PC-9 (cell line): Measurements from ENCODE around the gene PCDHB5. TPM values are rescaled to one million over a fixed set of nuclear protein-coding genes. Genes with fewer than 3 reads are reported as not detected.
"Not testable (repeated sequence)": the region's sequence is repeated elsewhere in the genome, so short reads cannot be mapped to it uniquely, and the experiment has no call there.

ENCODE experiments used
- BruUV-seq: library from RNA; stranded (reverse); fragments of 400-500 nt; replicated peaks from 2 replicates; lab custom pipeline; 2021; lab: Mats Ljungman, UMichigan
- CTCF ChIA-PET: fragments of 300-600 bp; sonication (Branson Sonifier 250); formaldehyde crosslinking; loops from one replicate; lab custom pipeline; 2022; ENCODE audit warnings: antibody characterized with exemption; lab: Charles Lee
- POLR2A ChIA-PET: fragments of 300-600 bp; sonication (Branson Sonifier 250); formaldehyde crosslinking; loops from one replicate; lab custom pipeline; 2022; ENCODE audit warnings: antibody characterized with exemption; ENCODE audit not compliant: unreplicated experiment; lab: Charles Lee
- DNase-seq, 2 experiments: peaks; one replicate each; pipeline versions ENCODE4 v3.0.0 to v3.0.0-alpha.2; 2015 to 2022; ENCODE audit warnings: mixed read lengths in 1 of 2
- H2AFZ ChIP-seq: fragments of 200-600 bp; sonication (generic); 2 replicates; pipeline ENCODE4 v1.8.1; 2017; ENCODE audit warnings: antibody characterized with exemption
- H3F3A ChIP-seq: fragments of 200-600 bp; sonication (generic); 2 replicates; pipeline ENCODE4 v1.8.1; 2017; ENCODE audit warnings: antibody characterized with exemption, mild to moderate bottlenecking, low read depth; ENCODE audit not compliant: insufficient read depth
- H3K27ac ChIP-seq: fragments of 200-600 bp; sonication (generic); 2 replicates; pipeline ENCODE4 v1.6.1; 2016; ENCODE audit warnings: mixed run types
- H3K27me3 ChIP-seq: fragments of 200-600 bp; sonication (generic); 2 replicates; pipeline ENCODE4 v1.6.1; 2016; ENCODE audit warnings: low read depth, mixed run types; ENCODE audit not compliant: insufficient read depth
- H3K36me3 ChIP-seq: fragments of 200-600 bp; sonication (generic); 2 replicates; pipeline ENCODE4 v1.6.1; 2016; ENCODE audit warnings: low read depth, mixed run types
- H3K4me1 ChIP-seq: fragments of 200-600 bp; sonication (generic); replicated peaks from 2 replicates; pipeline ENCODE4 v1.6.1; 2016; ENCODE audit warnings: mixed run types; ENCODE audit not compliant: insufficient read depth
- H3K4me2 ChIP-seq: fragments of 200-600 bp; sonication (generic); 2 replicates; pipeline ENCODE4 v1.6.1; 2017; ENCODE audit warnings: mixed run types
- H3K4me3 ChIP-seq: fragments of 200-600 bp; sonication (generic); 2 replicates; pipeline ENCODE4 v1.6.1; 2016; ENCODE audit warnings: mixed run types
- H3K79me2 ChIP-seq: fragments of 200-600 bp; sonication (generic); 2 replicates; pipeline ENCODE4 v1.6.1; 2017; ENCODE audit warnings: low read depth, mixed run types
- H3K9me2 ChIP-seq: fragments of 200-600 bp; sonication (generic); 2 replicates; pipeline ENCODE4 v1.8.1; 2017; ENCODE audit warnings: mild to moderate bottlenecking; ENCODE audit not compliant: insufficient read depth
- H3K9me3 ChIP-seq: fragments of 200-600 bp; sonication (generic); 2 replicates; pipeline ENCODE4 v1.8.1; 2016; ENCODE audit warnings: low read depth; ENCODE audit not compliant: insufficient read depth
- H4K20me1 ChIP-seq: fragments of 200-600 bp; sonication (generic); 2 replicates; pipeline ENCODE4 v1.8.1; 2017; ENCODE audit not compliant: insufficient read depth
- CTCF ChIP-seq: fragments of 200-600 bp; sonication (generic); conservative IDR thresholded peaks from 2 replicates; pipeline ENCODE4 v1.6.1; 2017; ENCODE audit warnings: mixed run types, antibody characterized with exemption, mild to moderate bottlenecking, moderate library complexity
- EZH2 ChIP-seq: fragments of 200-600 bp; sonication (generic); IDR thresholded peaks from 2 replicates; pipeline ENCODE4 v1.8.0; 2017; ENCODE audit warnings: antibody characterized with exemption, low read depth
- intact Hi-C: fragments of 100-400 bp; cut with micrococcal nuclease; formaldehyde crosslinking; loops from one replicate; pipeline ENCODE4 v1.10.0; 2022; ENCODE audit not compliant: unreplicated experiment
- total RNA-seq: library from RNA; stranded (reverse); gene quantifications from 2 replicates; pipeline ENCODE4 v1.2.3, GENCODE V29; 2021

The PCDHB5 gene
- total RNA-seq, 1 experiment from 2014 or later = not detected

GRCh38 chr5:141150224-141150992 is 15.4 kb downstream of the PCDHB5 start:
- Histone ChIP-seq H3K79me2 (no peaks in the 10 kb centered on the region), H3K36me3 (no peaks in the 10 kb centered on the region), H3K4me1 (no peaks in the 10 kb centered on the region), H3K27me3 (no peaks in the 10 kb centered on the region), H4K20me1 (no peaks in the 10 kb centered on the region), H3F3A (no peaks in the 10 kb centered on the region), H3K9me2 (no peaks in the 10 kb centered on the region), H3K27ac (no peak overlapping the region), H3K4me3 (no peak overlapping the region), H3K4me2 (no peak overlapping the region), H3K9me3 (no peaks in the 10 kb centered on the region), H2AFZ (no peak overlapping the region)
- POLR2A ChIA-PET = no interaction called here
- TF ChIP-seq EZH2 = no peak
- intact Hi-C loops = no loop called here
- no TSS peak for BruUV-seq
- CTCF ChIA-PET = interaction anchor here (0.7 kb wide), 1 partner anchor 10 kb away, joined by 4 read pairs; no protein-coding TSS in a partner anchor
- DNase-seq = no peak

DNA sequence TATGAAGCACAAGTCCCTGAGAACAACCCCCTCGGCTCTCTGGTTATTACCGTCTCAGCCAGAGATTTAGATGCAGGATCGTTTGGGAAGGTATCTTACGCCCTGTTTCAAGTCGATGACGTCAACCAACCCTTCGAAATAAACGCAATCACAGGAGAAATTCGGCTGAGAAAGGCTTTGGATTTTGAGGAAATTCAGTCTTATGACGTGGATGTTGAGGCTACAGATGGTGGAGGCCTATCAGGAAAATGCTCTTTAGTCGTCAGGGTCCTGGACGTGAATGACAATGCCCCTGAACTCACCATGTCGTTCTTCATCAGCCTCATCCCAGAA is 16.0 kb downstream of the PCDHB5 start:
- no peak overlapping the region for H3K4me2 ChIP-seq

DNA sequence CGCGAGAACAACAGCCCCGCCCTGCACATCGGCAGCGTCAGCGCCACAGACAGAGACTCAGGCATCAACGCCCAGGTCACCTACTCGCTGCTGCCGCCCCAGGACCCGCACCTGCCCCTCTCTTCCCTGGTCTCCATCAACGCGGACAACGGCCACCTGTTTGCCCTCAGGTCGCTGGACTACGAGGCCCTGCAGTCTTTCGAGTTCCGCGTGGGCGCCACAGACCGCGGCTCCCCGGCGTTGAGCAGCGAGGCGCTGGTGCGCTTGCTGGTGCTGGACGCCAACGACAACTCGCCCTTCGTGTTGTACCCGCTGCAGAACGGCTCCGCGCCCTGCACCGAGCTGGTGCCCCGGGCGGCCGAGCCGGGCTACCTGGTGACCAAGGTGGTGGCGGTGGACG is 16.6 kb downstream of the PCDHB5 start:
- H3F3A ChIP-seq, H2AFZ ChIP-seq, H3K79me2 ChIP-seq, H3K27me3 ChIP-seq, H4K20me1 ChIP-seq, POLR2A ChIA-PET, intact Hi-C loops, H3K36me3 ChIP-seq, H3K9me3 ChIP-seq, CTCF ChIA-PET, H3K27ac ChIP-seq, H3K4me2 ChIP-seq, H3K9me2 ChIP-seq, H3K4me1 ChIP-seq, H3K4me3 ChIP-seq, BruUV-seq, DNase-seq: not testable (repeated sequence)

More for the DNA sequence above, 16.0 kb downstream of the PCDHB5 start:
- H2AFZ ChIP-seq = no peak overlapping the region
- intact Hi-C loops = no loop called here
- H3K27me3 ChIP-seq = no peaks in the 10 kb centered on the region
- no peak overlapping the region for H3K4me3 ChIP-seq
- ChIA-PET CTCF (interaction anchor here (0.7 kb wide), 1 partner anchor 9 kb away, joined by 4 read pairs; no protein-coding TSS in a partner anchor), POLR2A (no interaction called here)
- H3K4me1 ChIP-seq = no peaks in the 10 kb centered on the region
- no peak for DNase-seq
- H3K27ac ChIP-seq = no peak overlapping the region
- TF ChIP-seq CTCF = no peak
- no peak for TF ChIP-seq EZH2
- H3K36me3 ChIP-seq = no peaks in the 10 kb centered on the region
- no peaks in the 10 kb centered on the region for H3K9me3 ChIP-seq
- no peaks in the 10 kb centered on the region for H3K9me2 ChIP-seq
- no peaks in the 10 kb centered on the region for H4K20me1 ChIP-seq
- H3F3A ChIP-seq = no peaks in the 10 kb centered on the region
- no peaks in the 10 kb centered on the region for H3K79me2 ChIP-seq
- no TSS peak for BruUV-seq

- H3K4me3 ChIP-seq, H3K36me3 ChIP-seq, H4K20me1 ChIP-seq, BruUV-seq, H3K9me3 ChIP-seq, H3F3A ChIP-seq, H3K9me2 ChIP-seq, DNase-seq, CTCF ChIA-PET, H3K79me2 ChIP-seq, H3K27ac ChIP-seq, H3K27me3 ChIP-seq, POLR2A ChIA-PET, H2AFZ ChIP-seq, H3K4me2 ChIP-seq, H3K4me1 ChIP-seq, intact Hi-C loops: not testable (repeated sequence)
Observed at GRCh38 chr5:141152096-141152495, 17.1 kb downstream of the PCDHB5 start.
